Fibroblast of lung (primary cell): ENCODE results near the gene PROCA1.

Experiments used
- CTCF ChIP-seq, 2 donors: IDR thresholded peaks in 1 of 2; conservative IDR thresholded peaks in 1 of 2; 1 replicate in 1 of 2; 2 replicates in 1 of 2; pipeline ENCODE4 v1.5.1; 2011 to 2012; ENCODE audit warnings: low read length in 2 of 2, control low read depth in 1 of 2, inconsistent platforms in 1 of 2, low read depth in 1 of 2, mild to moderate bottlenecking in 1 of 2
- EZH2 ChIP-seq: IDR thresholded peaks from 2 replicates; pipeline ENCODE4 v1.5.1; 2012; ENCODE audit warnings: low read length, control low read depth, mild to moderate bottlenecking; ENCODE audit errors: missing control alignments

DNA sequence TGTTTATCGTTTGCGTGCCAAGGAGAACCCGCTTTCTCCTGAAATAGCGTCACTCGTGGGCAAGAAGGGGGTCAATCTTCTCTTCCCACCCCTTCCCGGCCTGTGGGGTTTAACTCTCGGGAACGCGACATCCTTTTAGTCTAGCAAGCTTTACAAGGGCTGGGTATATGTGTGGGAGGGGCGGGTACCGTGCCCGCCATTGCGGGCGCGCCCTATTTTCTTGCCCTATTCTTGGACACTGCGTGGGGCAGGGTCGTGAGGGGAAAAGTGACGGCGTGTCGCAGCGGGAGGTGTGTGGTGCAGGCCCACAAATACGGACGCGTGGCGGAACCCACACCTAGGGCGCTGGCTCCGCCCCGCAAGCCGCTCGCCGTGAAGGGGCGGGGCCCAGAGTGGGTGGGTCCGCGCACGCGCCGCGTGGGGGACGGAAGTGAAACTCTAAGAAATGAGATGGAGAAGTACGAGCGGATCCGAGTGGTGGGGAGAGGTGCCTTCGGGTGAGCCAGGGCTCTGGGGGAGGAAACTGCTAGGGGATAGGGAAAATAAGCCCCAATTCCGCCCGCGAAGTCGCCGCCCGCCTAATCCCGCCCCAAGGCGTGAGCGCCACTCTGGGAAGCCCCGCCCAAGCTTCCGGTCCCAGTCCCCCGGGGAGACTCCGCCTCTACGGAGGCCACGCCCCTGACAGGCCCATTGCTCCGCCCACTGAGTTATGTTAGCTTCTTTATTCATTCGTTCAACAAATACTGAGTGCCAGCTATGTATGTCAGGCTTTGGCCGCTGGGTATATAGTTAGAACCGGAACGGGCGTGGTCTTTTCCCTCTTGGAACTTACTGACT, 16.9 kb upstream of the PROCA1 start, which contains the start of gene NEK8:
- TF ChIP-seq CTCF (conservative IDR thresholded peaks at IDR 0.05 in 1 of 2, IDR thresholded peaks at IDR 0.05 in 1 of 2; ENCODE audit: low read depth in 1 of 2, low read length in 2 of 2) (no peak), EZH2 (no peak)
